HG02798 (cell line): Measurements from ENCODE around the gene BICDL1.
A peak's percentile ranks its signal among the peaks of the same experiment; 100 is the strongest.

Experiments used
- ATAC-seq: cut with Tn5 transposase; IDR thresholded peaks from one replicate; pipeline ENCODE4 v1.9.1; 2021; ENCODE audit warnings: mild to moderate bottlenecking; ENCODE audit not compliant: unreplicated experiment, poor library complexity

BICDL1 gene

GRCh38 chr12:120096671-120097202, 107.7 kb downstream of the BICDL1 start:
- no peak for ATAC-seq

GRCh38 chr12:120098756-120099470, 109.9 kb downstream of the BICDL1 start:
- ATAC-seq, result no peak

- no peak for ATAC-seq
These were observed 110.7 kb downstream of the BICDL1 start for GRCh38 chr12:120099738-120100137.

DNA sequence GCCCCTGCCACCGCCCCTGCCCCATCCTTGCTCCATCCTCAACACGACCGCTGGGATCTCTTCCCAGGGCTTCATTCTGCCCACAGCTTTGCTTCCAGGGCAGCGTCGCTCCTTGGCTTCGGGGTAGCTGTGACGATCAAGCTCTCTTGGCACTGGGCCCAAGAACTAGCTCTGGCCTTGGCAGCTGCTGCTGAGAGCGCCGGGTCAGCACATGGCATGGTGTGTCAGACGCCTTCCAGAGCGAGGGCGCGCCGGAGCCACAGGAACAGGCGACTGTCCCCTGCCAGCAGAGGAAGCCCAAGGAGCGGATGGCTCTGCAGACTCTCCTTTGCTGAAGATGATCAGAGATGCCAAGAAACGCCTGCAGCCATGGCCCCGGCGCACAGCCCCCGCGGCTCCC, 111.6 kb downstream of the BICDL1 start:
- ATAC-seq, result no peak

- ATAC-seq, result no peak
These were observed 112.1 kb downstream of the BICDL1 start for GRCh38 chr12:120101182-120101581.

DNA sequence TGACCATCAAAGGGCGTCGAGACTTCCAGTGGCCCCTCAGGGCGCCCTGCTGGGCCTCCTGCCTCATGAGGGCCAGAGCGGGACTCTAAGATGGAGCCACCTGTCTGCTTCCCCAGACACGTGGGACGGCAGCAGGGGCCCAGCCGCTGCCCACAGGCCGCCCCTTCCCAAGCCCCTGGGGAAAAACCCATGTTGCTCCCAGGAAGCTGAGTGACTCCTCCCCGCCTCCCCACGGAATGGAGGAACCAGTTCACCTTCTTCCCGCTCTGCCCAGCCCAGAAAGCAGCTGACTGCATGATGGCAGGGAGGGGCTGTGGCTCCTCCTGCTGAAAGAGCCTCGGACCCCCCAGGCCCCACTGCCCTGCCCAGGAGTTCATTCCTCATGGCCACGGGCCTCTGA, 112.6 kb downstream of the BICDL1 start:
- ATAC-seq, result no peak

- ATAC-seq, result no peak
These were observed 113.4 kb downstream of the BICDL1 start for GRCh38 chr12:120102189-120103043.

DNA sequence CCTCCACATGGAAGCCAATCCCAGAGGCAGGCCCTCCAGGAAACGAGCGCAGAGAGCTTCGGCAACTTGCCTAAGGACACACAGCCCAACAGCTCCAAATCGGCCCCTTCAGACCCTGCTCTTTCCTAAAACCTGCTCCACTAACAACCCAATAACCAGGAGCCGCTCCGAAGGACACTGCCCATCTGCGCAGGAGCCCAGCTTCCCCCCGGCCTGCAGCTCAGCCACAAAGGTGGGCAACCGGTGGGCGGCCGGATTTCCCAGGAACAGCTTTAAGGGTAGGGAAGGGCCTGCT, 114.0 kb downstream of the BICDL1 start:
- no peak for ATAC-seq

DNA sequence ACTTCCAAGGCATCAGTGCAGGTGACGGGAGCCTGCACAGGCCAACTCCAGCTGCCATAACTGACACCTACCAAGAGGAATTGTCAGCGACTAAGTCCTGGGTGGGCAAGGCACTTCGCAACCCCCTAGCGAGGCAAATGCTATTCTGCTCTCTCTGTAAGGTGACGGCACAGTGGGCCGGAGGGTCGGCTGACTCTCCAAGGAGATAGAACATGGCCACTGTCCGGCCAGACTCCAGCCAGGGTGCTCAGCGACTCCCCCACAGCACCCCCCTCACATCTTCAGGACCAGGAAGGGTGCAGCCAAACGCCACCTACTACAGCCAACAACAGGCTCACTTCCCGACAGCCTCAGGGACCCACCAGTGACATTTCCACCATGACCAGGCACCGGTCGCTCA, 114.3 kb downstream of the BICDL1 start:
- ATAC-seq, result no peak

DNA sequence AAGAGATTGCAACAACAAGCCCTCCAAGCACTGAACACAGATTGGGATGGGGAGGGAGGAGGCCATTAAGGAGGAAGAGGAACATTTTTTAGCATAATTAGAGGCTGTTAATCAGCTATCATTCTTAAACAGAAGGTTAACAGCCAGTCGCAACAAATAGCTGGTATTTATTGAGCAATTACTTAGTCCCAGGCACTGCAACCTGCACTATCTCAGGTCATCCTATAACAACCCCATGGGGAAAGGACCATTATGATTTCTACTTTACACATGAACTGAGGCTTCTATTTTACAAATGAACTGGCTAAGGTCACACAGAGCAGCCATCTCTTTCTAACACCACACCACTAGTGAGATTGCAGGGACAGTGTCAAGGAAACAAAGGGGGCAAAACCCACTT, 117.1 kb downstream of the BICDL1 start:
- ATAC-seq, result no peak

DNA sequence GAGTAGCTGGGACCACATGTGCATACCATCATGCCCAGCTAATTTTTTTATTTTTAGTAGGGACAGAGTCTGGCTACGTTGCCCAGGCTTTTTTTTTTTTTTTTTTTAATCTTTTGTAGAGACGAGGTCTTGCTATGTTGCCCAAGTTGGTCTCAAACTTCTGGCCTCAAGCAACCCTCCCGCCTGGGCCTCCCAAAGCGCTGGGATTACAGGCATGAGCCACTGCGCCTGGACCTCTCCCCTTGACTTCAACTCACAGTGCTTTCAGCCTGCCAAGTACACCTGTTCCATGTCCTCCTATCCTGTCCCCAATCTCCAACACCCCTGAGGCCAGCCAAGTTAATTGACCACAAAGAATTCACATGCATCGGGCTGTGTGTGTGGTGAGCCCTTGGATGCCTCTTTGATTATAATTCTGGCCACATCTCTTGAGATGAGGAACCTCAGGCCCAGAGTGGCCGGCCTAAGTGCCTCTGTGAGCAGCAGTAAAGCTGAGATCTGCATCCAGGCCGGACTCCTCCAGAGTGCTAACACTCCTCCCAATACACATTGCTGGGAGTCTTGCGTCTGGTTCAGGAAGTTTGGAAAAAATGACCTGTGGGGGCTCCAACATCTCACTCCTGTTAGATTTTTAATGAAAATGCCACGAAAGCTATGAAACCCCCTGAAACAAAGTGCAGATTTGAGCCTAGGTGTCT, 120.7 kb downstream of the BICDL1 start:
- no peak for ATAC-seq

DNA sequence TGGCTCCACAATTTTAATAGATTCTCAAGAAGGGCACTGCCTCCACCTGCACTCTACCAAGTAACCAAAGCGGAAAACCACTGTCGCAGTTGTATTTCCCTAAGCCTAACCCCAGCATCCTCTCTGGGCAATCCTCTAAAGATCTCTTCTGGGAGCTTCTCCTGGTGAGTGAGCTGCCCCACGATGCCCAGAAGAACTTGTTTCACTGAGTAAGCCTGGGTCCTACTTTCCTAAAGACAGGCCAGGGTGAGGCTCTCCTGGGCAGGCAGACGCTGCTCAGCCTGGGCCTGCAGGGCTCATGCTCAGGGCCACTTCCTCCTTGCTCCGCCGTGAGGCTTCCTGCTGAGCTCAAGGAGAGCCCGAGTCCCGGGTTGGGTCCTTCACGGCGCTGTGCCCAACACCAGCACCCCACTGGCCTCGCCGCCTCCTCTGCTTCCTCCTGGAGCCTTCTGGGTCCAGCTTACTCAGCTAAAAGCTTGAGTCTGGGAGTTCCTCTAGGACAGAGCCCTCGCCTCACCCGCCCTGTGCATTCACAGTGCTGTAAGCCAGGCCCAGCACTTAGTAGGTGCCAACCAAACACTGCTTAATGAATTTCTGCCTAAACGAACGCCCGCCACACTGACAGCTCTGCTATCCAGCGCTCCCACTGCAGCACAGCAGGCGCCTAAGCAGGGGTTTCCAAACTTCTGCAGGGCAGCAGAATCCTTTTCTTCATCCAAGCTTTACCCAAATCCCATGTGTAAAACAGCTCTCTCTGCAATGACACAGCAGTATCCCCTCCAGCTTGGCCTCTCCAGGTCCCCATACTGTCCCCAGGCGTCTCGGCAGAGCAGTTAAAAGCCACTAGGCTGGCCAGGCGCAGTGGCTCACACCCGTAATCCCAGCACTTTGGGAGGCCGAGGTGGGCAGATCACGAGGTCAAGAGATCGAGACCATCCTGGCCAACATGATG, 121.8 kb downstream of the BICDL1 start:
- peak; percentile 73 for ATAC-seq

GRCh38 chr12:120115066-120115465, 126.0 kb downstream of the BICDL1 start:
- ATAC-seq, result no peak

DNA sequence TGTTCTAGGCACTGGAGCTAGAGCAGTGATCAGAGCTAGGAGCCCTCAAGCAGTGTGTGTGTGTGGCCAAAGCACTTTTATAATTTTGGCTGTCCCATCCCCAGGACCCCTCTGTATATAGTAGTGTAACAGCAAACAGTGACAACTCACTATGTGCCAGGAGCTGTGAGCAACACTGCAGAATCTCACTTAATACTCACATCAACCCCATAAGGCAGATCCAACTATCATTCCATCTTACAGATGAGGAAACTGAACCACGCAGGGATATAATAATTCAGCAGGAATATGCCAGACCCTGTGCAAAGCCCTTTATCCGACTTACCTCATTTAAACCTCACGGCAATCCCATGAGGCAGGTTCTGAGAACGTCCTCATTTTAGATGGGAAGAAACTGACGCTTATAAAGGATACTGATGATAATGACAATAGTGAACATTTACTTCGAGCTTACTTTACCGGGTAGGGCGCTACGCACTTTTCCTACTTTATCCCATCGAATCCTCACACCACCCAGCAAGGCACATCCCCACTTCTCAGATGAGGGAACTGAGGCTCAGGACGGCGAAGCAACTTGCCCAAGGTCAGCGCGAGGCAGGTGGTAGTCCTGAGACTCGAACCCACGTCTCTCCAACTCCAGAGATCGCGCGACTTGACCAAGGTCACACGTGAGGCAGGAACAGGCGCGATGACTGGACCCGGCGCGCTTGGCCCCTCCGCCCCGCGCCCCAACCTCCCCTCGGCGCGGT, 126.8 kb downstream of the BICDL1 start:
- ATAC-seq, result peak; percentile 7

DNA sequence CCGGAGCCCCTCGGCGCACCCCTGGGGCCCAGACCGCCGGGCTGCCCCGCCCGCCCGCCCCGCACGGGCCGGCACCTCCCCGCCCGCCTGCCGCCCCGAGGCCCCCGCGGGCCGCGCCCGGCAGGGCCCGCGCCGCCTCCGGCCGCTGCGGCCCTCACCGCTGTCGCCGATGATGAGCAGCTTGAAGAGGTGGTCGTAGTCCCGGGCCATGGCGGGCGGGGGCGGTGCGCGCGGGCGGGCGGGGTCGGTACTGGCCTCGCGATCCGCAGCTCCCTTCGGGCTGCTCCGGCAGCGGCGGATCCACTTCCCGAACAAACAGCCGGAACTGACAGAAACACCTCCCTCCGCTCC, 127.4 kb downstream of the BICDL1 start, which contains the start of gene RAB35:
Gene RAB35, minus strand, starts transcription at position 313 of the 351 bp plus-strand sequence. Its CDS starts 103 bp downstream, at position 210.
- no peak for ATAC-seq

DNA sequence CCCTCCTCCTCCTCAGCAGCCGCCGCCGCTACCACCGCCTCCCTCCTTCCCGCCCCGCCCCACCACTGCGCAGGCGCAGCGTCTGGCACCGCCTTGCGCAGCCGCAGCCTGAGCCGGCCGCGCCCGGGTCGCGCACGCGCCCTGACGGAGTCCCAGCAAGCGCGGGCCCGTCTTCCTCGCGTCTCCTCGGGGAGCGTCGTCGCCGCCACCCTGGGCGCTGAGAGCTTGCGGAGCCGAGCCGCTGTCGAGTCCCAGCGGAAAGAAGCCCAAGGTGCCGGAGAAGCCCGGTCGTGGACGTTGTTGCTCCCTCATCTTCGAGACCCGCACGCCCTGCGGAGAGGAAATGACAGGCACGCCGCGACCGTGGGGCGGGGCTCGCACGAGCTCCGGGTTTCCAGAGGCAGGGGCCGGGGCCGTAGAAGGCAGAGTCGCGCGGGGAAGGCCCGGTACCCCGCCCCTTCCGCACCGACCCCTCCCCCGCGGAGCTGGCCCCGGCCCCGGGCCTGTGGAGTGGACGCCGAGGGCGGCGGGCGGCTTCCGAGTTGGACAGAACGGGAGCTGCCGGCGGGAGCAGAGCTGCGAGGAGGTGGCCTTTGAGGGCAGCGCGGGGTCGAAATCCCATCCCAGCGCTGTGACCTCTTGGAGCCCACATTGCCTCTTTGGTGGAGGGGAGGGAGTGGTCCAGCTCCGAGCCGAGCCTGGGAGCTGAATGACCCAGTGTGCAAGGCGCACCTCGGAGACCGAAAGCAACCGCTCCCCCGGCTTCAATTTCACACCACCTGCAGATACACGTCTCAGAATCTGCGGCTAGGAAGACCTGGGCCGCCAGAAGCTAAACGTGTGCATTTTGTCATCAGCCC, 128.0 kb downstream of the BICDL1 start:
- peak; percentile 76 for ATAC-seq

- ATAC-seq, result no peak
These were observed 128.9 kb downstream of the BICDL1 start for GRCh38 chr12:120117961-120118320.

DNA sequence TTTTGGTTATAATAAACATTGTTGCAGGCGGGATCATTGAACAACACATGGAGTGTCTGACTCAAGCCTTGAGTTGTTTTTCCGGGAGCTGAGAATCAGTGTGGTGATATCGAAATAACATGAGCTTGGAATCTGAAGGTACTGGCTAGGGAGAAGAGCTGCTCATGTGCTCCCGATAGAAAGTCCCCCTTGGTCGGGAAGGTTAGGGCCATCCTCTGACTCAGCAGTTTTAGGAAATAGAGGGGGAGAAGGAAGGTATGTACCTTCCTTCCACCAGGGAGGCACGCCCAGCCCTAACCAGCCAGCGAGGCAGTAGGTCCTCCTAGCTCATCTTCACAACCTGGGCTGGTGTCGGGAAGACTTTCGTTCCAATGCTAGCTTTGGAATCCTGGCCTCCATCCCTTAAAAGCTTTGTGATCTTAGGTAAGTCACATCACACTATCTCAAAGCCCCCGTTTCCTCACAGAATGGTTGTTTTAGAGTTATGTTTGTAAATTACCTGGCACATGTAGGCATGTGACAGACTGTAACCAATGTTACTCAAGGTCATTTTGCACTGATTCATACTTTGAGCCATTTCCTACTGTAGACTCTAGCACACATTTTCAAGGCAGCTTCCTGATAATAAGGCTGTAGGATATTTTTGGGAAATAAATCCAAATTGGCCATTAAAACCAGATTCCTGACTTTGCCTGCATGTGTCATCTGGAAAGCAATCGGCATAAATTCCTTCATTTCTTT, 129.5 kb downstream of the BICDL1 start:
- ATAC-seq, result no peak
